ENCODE results near the gene RARG.

RARG gene

DNA sequence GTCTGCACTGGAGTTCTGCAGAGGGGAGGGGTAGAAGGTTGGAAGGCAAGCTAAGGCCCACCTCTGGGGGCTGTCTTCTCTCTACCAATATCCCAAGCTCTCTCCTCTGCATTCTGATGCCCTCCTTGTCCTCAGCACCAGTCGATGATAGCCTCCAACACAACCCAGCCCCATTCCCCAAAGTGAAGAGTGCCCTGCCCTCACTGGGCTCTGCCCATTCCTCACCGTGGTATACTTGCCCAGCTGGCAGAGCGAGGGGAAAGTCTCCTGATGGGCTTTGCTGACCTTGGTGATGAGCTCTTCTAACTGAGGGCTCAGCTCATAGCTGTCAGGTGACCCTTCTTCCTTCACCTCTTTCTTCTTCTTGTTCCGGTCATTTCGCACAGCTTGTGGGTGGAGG is 17.8 kb downstream of the RARG start:
- POLR2A ChIA-PET, result interaction anchor here (0.6 to 2.3 kb wide), 13 partner anchors 9 to 107 kb away, joined by 3 to 11 read pairs (median 5); partner anchors contain the start of genes AAAS, ESPL1, MYG1 and PFDN5
- no peaks in the 10 kb centered on the region for H3K4me1 ChIP-seq (ENCODE audit: control insufficient read depth, insufficient read depth, low read length)

DNA sequence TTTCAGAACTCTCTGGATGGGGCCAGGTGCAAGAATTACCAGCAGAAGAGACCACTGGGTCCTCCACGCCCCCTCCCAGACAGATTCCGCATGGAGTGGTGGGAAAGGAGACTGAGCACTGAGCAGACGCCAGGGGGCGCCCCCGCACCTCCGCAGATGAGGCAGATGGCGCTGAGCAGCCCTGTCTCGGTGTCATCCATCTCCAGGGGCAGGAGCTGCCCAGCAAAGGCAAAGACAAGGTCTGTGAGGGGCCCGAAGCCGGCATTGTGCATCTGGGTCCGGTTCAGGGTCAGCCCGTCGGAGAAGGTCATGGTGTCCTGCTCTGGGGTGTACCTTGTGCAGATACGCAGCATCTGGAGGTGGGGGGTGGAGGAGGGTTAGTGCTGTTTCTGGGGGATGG is 18.7 kb downstream of the RARG start:
- Histone ChIP-seq H3K4me1 (ENCODE audit: control insufficient read depth, insufficient read depth, low read length) (no peaks in the 10 kb centered on the region), H3K9me3 (ENCODE audit: control insufficient read depth, insufficient read depth, low read depth, low read length) (no peaks in the 10 kb centered on the region), H3K36me3 (ENCODE audit: control insufficient read depth in 2 of 2, insufficient read depth in 1 of 2, low read length in 2 of 2) (peaks cover 0 to 39% of the 10 kb centered on the region in 2 experiments; a peak in 1 of 3 replicates), H3K4me3 (ENCODE audit: low read depth, low read length) (no peak overlapping the region), H3K27ac (ENCODE audit: extremely low read depth, low read depth, low read length) (no peak overlapping the region)
- ChIA-PET CTCF (interaction anchor here (0.6 to 11.6 kb wide), 41 partner anchors 9 to 296 kb away, joined by 3 to 144 read pairs (median 5); partner anchors contain the start of genes AAAS, CSAD, ESPL1 and IGFBP6), POLR2A (interaction anchor here (0.6 to 2.3 kb wide), 11 partner anchors 27 to 148 kb away, joined by 3 to 11 read pairs (median 4); partner anchors contain the start of genes AAAS, ESPL1 and PFDN5)
- TF ChIP-seq ZNF510 (tag by site-specific recombination; IDR thresholded peaks at IDR 0.05; ENCODE audit: insufficient replicate concordance), result no peak
- no peak for TF ChIP-seq ZNF138 (tag by site-specific recombination; IDR thresholded peaks at IDR 0.05; ENCODE audit: borderline replicate concordance)
- peak; percentile 99 for TF ChIP-seq ZNF239 (tag by site-specific recombination; IDR thresholded peaks at IDR 0.05)
- TF ChIP-seq FEZF1 (tag by site-specific recombination; IDR thresholded peaks at IDR 0.05), result no peak
- peak; percentile 86 for TF ChIP-seq ZNF2 (tag by site-specific recombination; IDR thresholded peaks at IDR 0.05)
- peak; percentile 79 for TF ChIP-seq ZBTB17 (tag by site-specific recombination; IDR thresholded peaks at IDR 0.05)
- TF ChIP-seq, protein P1, sequence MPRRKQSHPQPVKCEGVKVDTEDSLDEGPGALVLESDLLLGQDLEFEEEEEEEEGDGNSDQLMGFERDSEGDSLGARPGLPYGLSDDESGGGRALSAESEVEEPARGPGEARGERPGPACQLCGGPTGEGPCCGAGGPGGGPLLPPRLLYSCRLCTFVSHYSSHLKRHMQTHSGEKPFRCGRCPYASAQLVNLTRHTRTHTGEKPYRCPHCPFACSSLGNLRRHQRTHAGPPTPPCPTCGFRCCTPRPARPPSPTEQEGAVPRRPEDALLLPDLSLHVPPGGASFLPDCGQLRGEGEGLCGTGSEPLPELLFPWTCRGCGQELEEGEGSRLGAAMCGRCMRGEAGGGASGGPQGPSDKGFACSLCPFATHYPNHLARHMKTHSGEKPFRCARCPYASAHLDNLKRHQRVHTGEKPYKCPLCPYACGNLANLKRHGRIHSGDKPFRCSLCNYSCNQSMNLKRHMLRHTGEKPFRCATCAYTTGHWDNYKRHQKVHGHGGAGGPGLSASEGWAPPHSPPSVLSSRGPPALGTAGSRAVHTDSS (tag by site-specific recombination; IDR thresholded peaks at IDR 0.05), result no peak
- TF ChIP-seq GLIS2 (tag by site-specific recombination; IDR thresholded peaks at IDR 0.05), result 0 out of 2 replicates have a peak, but pooled peaks have one; percentile 29
- TF ChIP-seq, protein P2, sequence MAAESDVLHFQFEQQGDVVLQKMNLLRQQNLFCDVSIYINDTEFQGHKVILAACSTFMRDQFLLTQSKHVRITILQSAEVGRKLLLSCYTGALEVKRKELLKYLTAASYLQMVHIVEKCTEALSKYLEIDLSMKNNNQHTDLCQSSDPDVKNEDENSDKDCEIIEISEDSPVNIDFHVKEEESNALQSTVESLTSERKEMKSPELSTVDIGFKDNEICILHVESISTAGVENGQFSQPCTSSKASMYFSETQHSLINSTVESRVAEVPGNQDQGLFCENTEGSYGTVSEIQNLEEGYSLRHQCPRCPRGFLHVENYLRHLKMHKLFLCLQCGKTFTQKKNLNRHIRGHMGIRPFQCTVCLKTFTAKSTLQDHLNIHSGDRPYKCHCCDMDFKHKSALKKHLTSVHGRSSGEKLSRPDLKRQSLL (tag by site-specific recombination; IDR thresholded peaks at IDR 0.05), result no peak
- TF ChIP-seq, protein P3, sequence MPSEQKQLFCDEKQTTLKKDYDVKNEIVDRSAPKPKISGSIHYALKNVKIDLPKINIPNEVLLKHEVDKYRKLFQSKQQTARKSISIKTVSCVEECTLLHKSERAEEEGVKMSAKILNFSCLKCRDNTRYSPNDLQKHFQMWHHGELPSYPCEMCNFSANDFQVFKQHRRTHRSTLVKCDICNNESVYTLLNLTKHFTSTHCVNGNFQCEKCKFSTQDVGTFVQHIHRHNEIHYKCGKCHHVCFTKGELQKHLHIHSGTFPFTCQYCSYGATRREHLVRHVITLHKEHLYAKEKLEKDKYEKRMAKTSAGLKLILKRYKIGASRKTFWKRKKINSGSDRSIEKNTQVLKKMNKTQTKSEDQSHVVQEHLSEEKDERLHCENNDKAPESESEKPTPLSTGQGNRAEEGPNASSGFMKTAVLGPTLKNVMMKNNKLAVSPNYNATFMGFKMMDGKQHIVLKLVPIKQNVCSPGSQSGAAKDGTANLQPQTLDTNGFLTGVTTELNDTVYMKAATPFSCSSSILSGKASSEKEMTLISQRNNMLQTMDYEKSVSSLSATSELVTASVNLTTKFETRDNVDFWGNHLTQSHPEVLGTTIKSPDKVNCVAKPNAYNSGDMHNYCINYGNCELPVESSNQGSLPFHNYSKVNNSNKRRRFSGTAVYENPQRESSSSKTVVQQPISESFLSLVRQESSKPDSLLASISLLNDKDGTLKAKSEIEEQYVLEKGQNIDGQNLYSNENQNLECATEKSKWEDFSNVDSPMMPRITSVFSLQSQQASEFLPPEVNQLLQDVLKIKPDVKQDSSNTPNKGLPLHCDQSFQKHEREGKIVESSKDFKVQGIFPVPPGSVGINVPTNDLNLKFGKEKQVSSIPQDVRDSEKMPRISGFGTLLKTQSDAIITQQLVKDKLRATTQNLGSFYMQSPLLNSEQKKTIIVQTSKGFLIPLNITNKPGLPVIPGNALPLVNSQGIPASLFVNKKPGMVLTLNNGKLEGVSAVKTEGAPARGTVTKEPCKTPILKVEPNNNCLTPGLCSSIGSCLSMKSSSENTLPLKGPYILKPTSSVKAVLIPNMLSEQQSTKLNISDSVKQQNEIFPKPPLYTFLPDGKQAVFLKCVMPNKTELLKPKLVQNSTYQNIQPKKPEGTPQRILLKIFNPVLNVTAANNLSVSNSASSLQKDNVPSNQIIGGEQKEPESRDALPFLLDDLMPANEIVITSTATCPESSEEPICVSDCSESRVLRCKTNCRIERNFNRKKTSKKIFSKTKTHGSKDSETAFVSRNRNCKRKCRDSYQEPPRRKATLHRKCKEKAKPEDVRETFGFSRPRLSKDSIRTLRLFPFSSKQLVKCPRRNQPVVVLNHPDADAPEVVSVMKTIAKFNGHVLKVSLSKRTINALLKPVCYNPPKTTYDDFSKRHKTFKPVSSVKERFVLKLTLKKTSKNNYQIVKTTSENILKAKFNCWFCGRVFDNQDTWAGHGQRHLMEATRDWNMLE (tag by site-specific recombination; conservative IDR thresholded peaks at IDR 0.05; ENCODE audit: low read depth), result no peak
- TF ChIP-seq, protein P4, sequence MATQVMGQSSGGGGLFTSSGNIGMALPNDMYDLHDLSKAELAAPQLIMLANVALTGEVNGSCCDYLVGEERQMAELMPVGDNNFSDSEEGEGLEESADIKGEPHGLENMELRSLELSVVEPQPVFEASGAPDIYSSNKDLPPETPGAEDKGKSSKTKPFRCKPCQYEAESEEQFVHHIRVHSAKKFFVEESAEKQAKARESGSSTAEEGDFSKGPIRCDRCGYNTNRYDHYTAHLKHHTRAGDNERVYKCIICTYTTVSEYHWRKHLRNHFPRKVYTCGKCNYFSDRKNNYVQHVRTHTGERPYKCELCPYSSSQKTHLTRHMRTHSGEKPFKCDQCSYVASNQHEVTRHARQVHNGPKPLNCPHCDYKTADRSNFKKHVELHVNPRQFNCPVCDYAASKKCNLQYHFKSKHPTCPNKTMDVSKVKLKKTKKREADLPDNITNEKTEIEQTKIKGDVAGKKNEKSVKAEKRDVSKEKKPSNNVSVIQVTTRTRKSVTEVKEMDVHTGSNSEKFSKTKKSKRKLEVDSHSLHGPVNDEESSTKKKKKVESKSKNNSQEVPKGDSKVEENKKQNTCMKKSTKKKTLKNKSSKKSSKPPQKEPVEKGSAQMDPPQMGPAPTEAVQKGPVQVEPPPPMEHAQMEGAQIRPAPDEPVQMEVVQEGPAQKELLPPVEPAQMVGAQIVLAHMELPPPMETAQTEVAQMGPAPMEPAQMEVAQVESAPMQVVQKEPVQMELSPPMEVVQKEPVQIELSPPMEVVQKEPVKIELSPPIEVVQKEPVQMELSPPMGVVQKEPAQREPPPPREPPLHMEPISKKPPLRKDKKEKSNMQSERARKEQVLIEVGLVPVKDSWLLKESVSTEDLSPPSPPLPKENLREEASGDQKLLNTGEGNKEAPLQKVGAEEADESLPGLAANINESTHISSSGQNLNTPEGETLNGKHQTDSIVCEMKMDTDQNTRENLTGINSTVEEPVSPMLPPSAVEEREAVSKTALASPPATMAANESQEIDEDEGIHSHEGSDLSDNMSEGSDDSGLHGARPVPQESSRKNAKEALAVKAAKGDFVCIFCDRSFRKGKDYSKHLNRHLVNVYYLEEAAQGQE (tag by site-specific recombination; IDR thresholded peaks at IDR 0.05), result peak; percentile 68

More for the DNA sequence above, 17.8 kb downstream of the RARG start:
- H3K4me3 ChIP-seq (ENCODE audit: low read depth, low read length), result no peak overlapping the region
- H3K27ac ChIP-seq (ENCODE audit: extremely low read depth, low read depth, low read length), result no peak overlapping the region
- peaks cover 0 to 39% of the 10 kb centered on the region in 2 experiments; a peak in 1 of 3 replicates for H3K36me3 ChIP-seq (ENCODE audit: control insufficient read depth in 2 of 2, insufficient read depth in 1 of 2, low read length in 2 of 2)
- no peaks in the 10 kb centered on the region for H3K9me3 ChIP-seq (ENCODE audit: control insufficient read depth, insufficient read depth, low read depth, low read length)
- no peak for TF ChIP-seq ZNF561 (tag by site-specific recombination; IDR thresholded peaks at IDR 0.05; ENCODE audit: borderline replicate concordance)
- TF ChIP-seq ZFP3 (tag by site-specific recombination; IDR thresholded peaks at IDR 0.05; ENCODE audit: low read depth), result no peak
- no peak for TF ChIP-seq ZNF174 (tag by site-specific recombination; IDR thresholded peaks at IDR 0.05)
- no peak for TF ChIP-seq ZNF560 (tag by site-specific recombination; IDR thresholded peaks at IDR 0.05; ENCODE audit: borderline replicate concordance)
- TF ChIP-seq SP7 (tag by site-specific recombination; IDR thresholded peaks at IDR 0.05), result no peak
- TF ChIP-seq ZNF175 (tag by site-specific recombination; IDR thresholded peaks at IDR 0.05), result no peak
- TF ChIP-seq, protein P5, sequence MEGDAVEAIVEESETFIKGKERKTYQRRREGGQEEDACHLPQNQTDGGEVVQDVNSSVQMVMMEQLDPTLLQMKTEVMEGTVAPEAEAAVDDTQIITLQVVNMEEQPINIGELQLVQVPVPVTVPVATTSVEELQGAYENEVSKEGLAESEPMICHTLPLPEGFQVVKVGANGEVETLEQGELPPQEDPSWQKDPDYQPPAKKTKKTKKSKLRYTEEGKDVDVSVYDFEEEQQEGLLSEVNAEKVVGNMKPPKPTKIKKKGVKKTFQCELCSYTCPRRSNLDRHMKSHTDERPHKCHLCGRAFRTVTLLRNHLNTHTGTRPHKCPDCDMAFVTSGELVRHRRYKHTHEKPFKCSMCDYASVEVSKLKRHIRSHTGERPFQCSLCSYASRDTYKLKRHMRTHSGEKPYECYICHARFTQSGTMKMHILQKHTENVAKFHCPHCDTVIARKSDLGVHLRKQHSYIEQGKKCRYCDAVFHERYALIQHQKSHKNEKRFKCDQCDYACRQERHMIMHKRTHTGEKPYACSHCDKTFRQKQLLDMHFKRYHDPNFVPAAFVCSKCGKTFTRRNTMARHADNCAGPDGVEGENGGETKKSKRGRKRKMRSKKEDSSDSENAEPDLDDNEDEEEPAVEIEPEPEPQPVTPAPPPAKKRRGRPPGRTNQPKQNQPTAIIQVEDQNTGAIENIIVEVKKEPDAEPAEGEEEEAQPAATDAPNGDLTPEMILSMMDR (tag by site-specific recombination; IDR thresholded peaks at IDR 0.05), result no peak
- TF ChIP-seq ZFP69B (tag by site-specific recombination; IDR thresholded peaks at IDR 0.05), result no peak
- no peak for TF ChIP-seq OSR2 (tag by site-specific recombination; IDR thresholded peaks at IDR 0.05)
- no peak for TF ChIP-seq ZNF266 (tag by site-specific recombination; IDR thresholded peaks at IDR 0.05; ENCODE audit: low read depth)
- TF ChIP-seq ZIC2 (tag by site-specific recombination; IDR thresholded peaks at IDR 0.05), result no peak
- TF ChIP-seq ZNF423 (tag by site-specific recombination; IDR thresholded peaks at IDR 0.05), result no peak
- TF ChIP-seq PRDM1 (tag by site-specific recombination; IDR thresholded peaks at IDR 0.05), result no peak
- TF ChIP-seq SETDB1 (IDR thresholded peaks at IDR 0.05; ENCODE audit: insufficient read length, low read length), result no peak
- no peak for TF ChIP-seq ZNF677 (tag by site-specific recombination; IDR thresholded peaks at IDR 0.05)
- no peak for TF ChIP-seq ZNF610 (tag by site-specific recombination; IDR thresholded peaks at IDR 0.05; ENCODE audit: borderline replicate concordance)
- TF ChIP-seq ZNF302 (tag by site-specific recombination; IDR thresholded peaks at IDR 0.05; ENCODE audit: low read depth), result no peak
- no peak for TF ChIP-seq TRIM28 (IDR thresholded peaks at IDR 0.05; ENCODE audit: borderline replicate concordance, low read length)
- TF ChIP-seq ZNF133 (tag by site-specific recombination; IDR thresholded peaks at IDR 0.05), result no peak
- no peak for TF ChIP-seq ZNF169 (tag by site-specific recombination; IDR thresholded peaks at IDR 0.05)
- CTCF ChIA-PET, result interaction anchor here (0.5 to 11.6 kb wide), 36 partner anchors 9 to 572 kb away, joined by 3 to 144 read pairs (median 6); partner anchors contain the start of genes AAAS, CSAD, ESPL1 and IGFBP6

Measured in HEK293 (cell line).